SK-N-SH (cell line): ENCODE data around the gene DYRK1A.

ENCODE experiments used
- EP300 ChIP-seq, 2 experiments: IDR thresholded peaks; 2 replicates each; pipeline versions ENCODE4 v1.4.0 to v1.6.1; 2012; ENCODE audit warnings: borderline replicate concordance in 1 of 2, low read depth in 1 of 2, low read length in 1 of 2
- EZH2phosphoT487 ChIP-seq: fragments of 200-600 bp; sonication (generic); IDR thresholded peaks from 2 replicates; pipeline ENCODE4 v1.6.1; 2017; ENCODE audit warnings: low read depth, mixed run types, mild to moderate bottlenecking, antibody characterized with exemption, moderate library complexity, borderline replicate concordance
- SIN3A ChIP-seq: IDR thresholded peaks from 2 replicates; pipeline ENCODE4 v1.6.1; 2012; ENCODE audit warnings: low read depth, mild to moderate bottlenecking, low read length, moderate library complexity, borderline replicate concordance
- USF1 ChIP-seq: IDR thresholded peaks from 2 replicates; pipeline ENCODE4 v1.4.0; 2012; ENCODE audit warnings: low read depth, borderline replicate concordance
- TF ChIP-seq, protein P1 (sequence below): fragments of 200-600 bp; sonication (generic); IDR thresholded peaks from 2 replicates; pipeline ENCODE4 v1.6.1; 2017; ENCODE audit warnings: antibody characterized with exemption, mild to moderate bottlenecking, moderate library complexity

DNA sequence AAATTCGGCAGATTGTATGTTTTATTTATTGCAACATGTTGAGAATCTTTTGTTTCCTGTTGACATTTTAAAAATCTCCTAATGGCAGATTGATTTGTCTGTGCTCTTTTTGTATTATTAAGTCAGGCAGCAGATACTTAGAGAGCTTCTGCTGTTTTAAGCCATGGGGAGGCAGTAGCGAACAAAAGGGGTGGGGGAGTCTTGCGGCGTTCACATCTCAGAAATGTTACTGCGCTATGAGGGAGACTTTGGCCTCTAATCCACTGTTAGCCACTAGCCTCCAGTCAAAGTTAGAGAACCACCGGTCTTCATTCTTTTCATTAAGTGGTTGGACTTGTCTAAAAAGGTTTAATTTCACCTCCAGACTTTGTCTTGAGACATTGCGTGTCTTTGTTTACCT lies 93.6 kb downstream of the DYRK1A start:
- TF ChIP-seq USF1: no peak
- TF ChIP-seq, protein P1, sequence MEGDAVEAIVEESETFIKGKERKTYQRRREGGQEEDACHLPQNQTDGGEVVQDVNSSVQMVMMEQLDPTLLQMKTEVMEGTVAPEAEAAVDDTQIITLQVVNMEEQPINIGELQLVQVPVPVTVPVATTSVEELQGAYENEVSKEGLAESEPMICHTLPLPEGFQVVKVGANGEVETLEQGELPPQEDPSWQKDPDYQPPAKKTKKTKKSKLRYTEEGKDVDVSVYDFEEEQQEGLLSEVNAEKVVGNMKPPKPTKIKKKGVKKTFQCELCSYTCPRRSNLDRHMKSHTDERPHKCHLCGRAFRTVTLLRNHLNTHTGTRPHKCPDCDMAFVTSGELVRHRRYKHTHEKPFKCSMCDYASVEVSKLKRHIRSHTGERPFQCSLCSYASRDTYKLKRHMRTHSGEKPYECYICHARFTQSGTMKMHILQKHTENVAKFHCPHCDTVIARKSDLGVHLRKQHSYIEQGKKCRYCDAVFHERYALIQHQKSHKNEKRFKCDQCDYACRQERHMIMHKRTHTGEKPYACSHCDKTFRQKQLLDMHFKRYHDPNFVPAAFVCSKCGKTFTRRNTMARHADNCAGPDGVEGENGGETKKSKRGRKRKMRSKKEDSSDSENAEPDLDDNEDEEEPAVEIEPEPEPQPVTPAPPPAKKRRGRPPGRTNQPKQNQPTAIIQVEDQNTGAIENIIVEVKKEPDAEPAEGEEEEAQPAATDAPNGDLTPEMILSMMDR: peak; percentile 43; the same call in 1 of the 2 replicates
- no peak for TF ChIP-seq SIN3A
- no peak for TF ChIP-seq EZH2phosphoT487
- TF ChIP-seq EP300 (IDR thresholded peaks at IDR 0.05; ENCODE audit: borderline replicate concordance in 1 of 2, low read depth in 1 of 2, low read length in 1 of 2): no peak
